NCI-H345 treated with DMSO at 0.1 percent for 48 hours (cell line): ENCODE data around the gene DRD1.
"Not testable (repeated sequence)": the region's sequence is repeated elsewhere in the genome, so short reads cannot be mapped to it uniquely, and the experiment has no call there.

Experiments used
- DNase-seq: peaks from one replicate; lab custom pipeline; 2025; ENCODE audit not compliant: unreplicated experiment; lab: John Stamatoyannopoulos, UW

Gene DRD1

GRCh38 chr5:175434800-175435199 is 9.2 kb downstream of the DRD1 start:
- no peak for DNase-seq

GRCh38 chr5:175427762-175428161 is 16.2 kb downstream of the DRD1 start:
- no peak for DNase-seq

GRCh38 chr5:175424594-175424993 is 19.4 kb downstream of the DRD1 start:
- not testable (repeated sequence) for DNase-seq

- DNase-seq: no peak
Observed at GRCh38 chr5:175422058-175422457, 21.9 kb downstream of the DRD1 start.

- DNase-seq: no peak
Observed at GRCh38 chr5:175420383-175420782, 23.6 kb downstream of the DRD1 start.

GRCh38 chr5:175418251-175418650 is 25.7 kb downstream of the DRD1 start:
- no peak for DNase-seq

- DNase-seq: no peak
Observed at GRCh38 chr5:175417384-175417783, 26.6 kb downstream of the DRD1 start.

GRCh38 chr5:175415303-175415702 is 28.7 kb downstream of the DRD1 start:
- DNase-seq: no peak

- no peak for DNase-seq
Observed at GRCh38 chr5:175410926-175411325, 33.1 kb downstream of the DRD1 start.

GRCh38 chr5:175406300-175406699 is 37.7 kb downstream of the DRD1 start:
- DNase-seq: no peak

GRCh38 chr5:175397590-175398297 is 46.2 kb downstream of the DRD1 start:
- not testable (repeated sequence) for DNase-seq

GRCh38 chr5:175395430-175395829 is 48.6 kb downstream of the DRD1 start:
- not testable (repeated sequence) for DNase-seq

- DNase-seq: no peak
Observed at GRCh38 chr5:175394601-175395000, 49.4 kb downstream of the DRD1 start.

GRCh38 chr5:175393897-175394296 is 50.1 kb downstream of the DRD1 start:
- DNase-seq: no peak

- no peak for DNase-seq
Observed at GRCh38 chr5:175392236-175392635, 51.7 kb downstream of the DRD1 start.

- DNase-seq: no peak
Observed at GRCh38 chr5:175390352-175391083, 53.5 kb downstream of the DRD1 start.
